ENCODE data around the gene AIMP1. TPM values are rescaled to one million over a fixed set of nuclear protein-coding genes. Genes with fewer than 3 reads are reported as not detected.

The AIMP1 gene
- polyA plus RNA-seq, 3 donors: 15.2 to 65.6 (median 56.1) TPM

GRCh38 chr4:106316773-106317409 lies 541 bp downstream of the AIMP1 start:
- Histone ChIP-seq H2AFZ (ENCODE audit: insufficient read depth, low read depth, low read length, poor library complexity, severe bottlenecking) (peak overlapping the region; percentile 81), H3K27ac (ENCODE audit: low read depth in 1 of 2, low read length in 2 of 2) (peak overlapping the region; percentile 100), H3K36me3 (replicated peaks in 1 of 2; ENCODE audit: control insufficient read depth in 1 of 2, insufficient read depth in 2 of 2, low read length in 2 of 2) (peaks cover 5 to 13% of the 10 kb centered on the region in 2 donors), H3K27me3 (ENCODE audit: control insufficient read depth in 2 of 2, insufficient read depth in 2 of 2, low read length in 2 of 2) (no peaks in the 10 kb centered on the region), H3K4me2 (replicated peaks; ENCODE audit: extremely low read depth, low read length, poor library complexity, severe bottlenecking) (peak overlapping the region; percentile 77), H3K79me2 (ENCODE audit: insufficient read depth, low read length) (peaks cover 83% of the 10 kb centered on the region), H3K9me3 (replicated peaks in 1 of 2; ENCODE audit: control insufficient read depth in 1 of 2, insufficient read depth in 1 of 2, low read length in 2 of 2) (no peaks in the 10 kb centered on the region), H3K4me1 (ENCODE audit: control insufficient read depth in 1 of 2, insufficient read depth in 2 of 2, low read length in 2 of 2) (peaks cover 20 to 25% of the 10 kb centered on the region in 2 donors), H4K20me1 (ENCODE audit: insufficient read depth, low read length) (no peaks in the 10 kb centered on the region), H3K9ac (ENCODE audit: insufficient read depth, low read length, poor library complexity, severe bottlenecking) (peak overlapping the region; percentile 94), H3K4me3 (replicated peaks in 1 of 3; ENCODE audit: low read depth in 2 of 3, low read length in 3 of 3) (peak overlapping the region; percentile 94 to 100 (median 95))
- peak in 1 of 3 donors; percentile 7 for DNase-seq
- WGBS (ENCODE audit: insufficient coverage): 4% methylated on average over 9 of the region's 13 CpGs
- Mint-ChIP-seq H3K27me3 (ENCODE audit: low read depth in 3 of 3) (no peaks in the 10 kb centered on the region), H3K36me3 (peaks cover 13 to 15% of the 10 kb centered on the region in 2 donors), H3K27ac (no peak overlapping the region), H3K4me1 (peaks cover 17% of the 10 kb centered on the region), H3K9me3 (peaks cover 0 to 9% (median 3%) of the 10 kb centered on the region in 7 donors), H3K4me3 (no peak overlapping the region)
- intact Hi-C loops (cut with micrococcal nuclease): no loop called here
- TF ChIP-seq CTCF (IDR thresholded peaks at IDR 0.05): no peak

DNA sequence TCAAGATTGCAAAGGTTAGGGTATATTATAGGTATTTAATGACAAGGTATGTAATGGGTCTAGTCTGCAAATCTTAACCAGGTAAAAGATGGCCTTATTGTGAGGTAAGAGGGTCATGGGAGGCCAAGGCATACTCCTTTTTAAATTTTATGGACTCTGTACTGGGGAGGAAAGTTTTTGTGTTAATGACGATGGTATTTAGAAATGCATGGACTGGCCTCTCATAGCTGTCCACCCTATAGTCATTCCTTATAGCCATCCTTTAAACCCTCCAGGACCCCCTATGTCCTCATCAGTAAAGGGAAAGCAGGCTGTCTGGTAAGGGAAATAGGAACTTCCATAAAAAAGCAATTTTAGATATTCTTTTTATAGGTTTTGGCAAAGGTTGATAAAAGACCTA lies 1.5 kb downstream of the AIMP1 start:
- Histone ChIP-seq H3K9ac (ENCODE audit: insufficient read depth, low read length, poor library complexity, severe bottlenecking) (no peak overlapping the region), H4K20me1 (ENCODE audit: insufficient read depth, low read length) (no peaks in the 10 kb centered on the region), H3K27ac (ENCODE audit: low read depth in 1 of 2, low read length in 2 of 2) (no peak overlapping the region), H3K79me2 (ENCODE audit: insufficient read depth, low read length) (peaks cover 84% of the 10 kb centered on the region), H2AFZ (ENCODE audit: insufficient read depth, low read depth, low read length, poor library complexity, severe bottlenecking) (no peak overlapping the region), H3K4me1 (ENCODE audit: control insufficient read depth in 1 of 2, insufficient read depth in 2 of 2, low read length in 2 of 2) (peaks cover 20 to 25% of the 10 kb centered on the region in 2 donors), H3K4me2 (replicated peaks; ENCODE audit: extremely low read depth, low read length, poor library complexity, severe bottlenecking) (peak overlapping the region; percentile 77), H3K9me3 (replicated peaks in 1 of 2; ENCODE audit: control insufficient read depth in 1 of 2, insufficient read depth in 1 of 2, low read length in 2 of 2) (no peaks in the 10 kb centered on the region), H3K27me3 (ENCODE audit: control insufficient read depth in 2 of 2, insufficient read depth in 2 of 2, low read length in 2 of 2) (no peaks in the 10 kb centered on the region), H3K36me3 (replicated peaks in 1 of 2; ENCODE audit: control insufficient read depth in 1 of 2, insufficient read depth in 2 of 2, low read length in 2 of 2) (peaks cover 5 to 13% of the 10 kb centered on the region in 2 donors), H3K4me3 (replicated peaks in 1 of 3; ENCODE audit: low read depth in 2 of 3, low read length in 3 of 3) (peak overlapping the region in 1 of 3 experiments; percentile 95)
- TF ChIP-seq CTCF (IDR thresholded peaks at IDR 0.05): no peak
- Mint-ChIP-seq H3K4me3 (no peak overlapping the region), H3K27ac (peak overlapping the region in 1 of 7 donors; percentile 66), H3K4me1 (peaks cover 18% of the 10 kb centered on the region), H3K27me3 (ENCODE audit: low read depth in 3 of 3) (no peaks in the 10 kb centered on the region), H3K36me3 (peaks cover 15 to 17% of the 10 kb centered on the region in 2 donors), H3K9me3 (peaks cover 0 to 9% (median 3%) of the 10 kb centered on the region in 7 donors)
- intact Hi-C loops (cut with micrococcal nuclease): no loop called here
- no peak for DNase-seq
- WGBS (ENCODE audit: insufficient coverage): no CpG with 5 or more reads among the region's 1 CpG

All from CD14-positive monocyte (primary cell).